ENCODE results near the gene COL15A1. TPM values are rescaled to one million over a fixed set of nuclear protein-coding genes. Genes with fewer than 3 reads are reported as not detected.

The COL15A1 gene
- total and polyA plus RNA-seq, 2 of the 13 experiments (the other 11 are each of a cell fraction or from before 2014, with no cell fraction given), result not detected

GRCh38 chr9:98908897-98909634 is 34.6 kb upstream of the COL15A1 start:
- intact Hi-C loops (cut with micrococcal nuclease; ENCODE audit: unreplicated experiment), result no loop called here
- Histone ChIP-seq H3K4me2 (ENCODE audit: low read depth, low read length) (no peak overlapping the region), H3K79me2 (ENCODE audit: insufficient read depth, low read length) (no peaks in the 10 kb centered on the region), H2AFZ (ENCODE audit: low read length) (no peak overlapping the region), H4K20me1 (ENCODE audit: insufficient read depth, low read length) (no peaks in the 10 kb centered on the region), H3K27me3 (ENCODE audit: control insufficient read depth in 1 of 2, insufficient read depth in 2 of 2, low read length in 2 of 2) (peaks cover 0 to 2% of the 10 kb centered on the region in 2 experiments; a peak in 1 of 5 replicates), H3K4me1 (ENCODE audit: insufficient read depth, low read length) (no peaks in the 10 kb centered on the region), H3K36me3 (replicated peaks in 1 of 2; ENCODE audit: control insufficient read depth in 1 of 2, insufficient read depth in 2 of 2, low read length in 2 of 2) (no peaks in the 10 kb centered on the region), H3K9me3 (ENCODE audit: low read length) (no peaks in the 10 kb centered on the region), H3K27ac (ENCODE audit: extremely low read length, insufficient read depth, low read length) (no peak overlapping the region), H3K4me3 (replicated peaks in 1 of 3; ENCODE audit: insufficient read depth in 1 of 3, low read depth in 2 of 3, low read length in 3 of 3) (no peak overlapping the region), H3K9ac (ENCODE audit: insufficient read depth, low read depth, low read length) (no peak overlapping the region)
- WGBS (ENCODE audit: low lambda C conversion rate), result 14% methylated on average over 3 of the region's 5 CpGs
- ChIA-PET CTCF (ENCODE audit: low intra/inter-chr PET ratio, low total read pairs) (no interaction called here), POLR2A (no interaction called here)
- BruUV-seq (replicated peaks), result no TSS peak
- FAIRE-seq (no peak), ATAC-seq (no peak), DNase-seq (ENCODE audit: low spot score) (no peak)
- in situ Hi-C loops (cut with HindIII; ENCODE audit: extremely low pct_ligation_motif_present, low pct_unique_long_range_greater_than_20kb), result no loop called here
- TF ChIP-seq PCBP2 (optimal IDR thresholded peaks at IDR 0.05; ENCODE audit: low read depth, low read length, poor library complexity, severe bottlenecking) (no peak), ZNF850 (CRISPR knock-in tag; conservative IDR thresholded peaks at IDR 0.05) (no peak), ZBTB42 (CRISPR knock-in tag; IDR thresholded peaks at IDR 0.05) (no peak), ZSCAN9 (CRISPR knock-in tag; IDR thresholded peaks at IDR 0.05; ENCODE audit: borderline replicate concordance) (no peak), RBFOX2 (IDR thresholded peaks at IDR 0.05; ENCODE audit: low read depth, low read length) (no peak), HNF1B (CRISPR knock-in tag; IDR thresholded peaks at IDR 0.05) (no peak), HIC2 (CRISPR knock-in tag; IDR thresholded peaks at IDR 0.05; ENCODE audit: low read depth) (no peak), MLLT10 (CRISPR knock-in tag; IDR thresholded peaks at IDR 0.05) (no peak), NFATC3 (CRISPR knock-in tag; IDR thresholded peaks at IDR 0.05) (no peak), ZNF788 (CRISPR knock-in tag; IDR thresholded peaks at IDR 0.05; ENCODE audit: borderline replicate concordance) (no peak), FOSL2 (CRISPR knock-in tag; IDR thresholded peaks at IDR 0.05) (no peak), SP5 (CRISPR knock-in tag; IDR thresholded peaks at IDR 0.05; ENCODE audit: borderline replicate concordance, low read depth) (no peak)
- TF ChIP-seq, protein P1, sequence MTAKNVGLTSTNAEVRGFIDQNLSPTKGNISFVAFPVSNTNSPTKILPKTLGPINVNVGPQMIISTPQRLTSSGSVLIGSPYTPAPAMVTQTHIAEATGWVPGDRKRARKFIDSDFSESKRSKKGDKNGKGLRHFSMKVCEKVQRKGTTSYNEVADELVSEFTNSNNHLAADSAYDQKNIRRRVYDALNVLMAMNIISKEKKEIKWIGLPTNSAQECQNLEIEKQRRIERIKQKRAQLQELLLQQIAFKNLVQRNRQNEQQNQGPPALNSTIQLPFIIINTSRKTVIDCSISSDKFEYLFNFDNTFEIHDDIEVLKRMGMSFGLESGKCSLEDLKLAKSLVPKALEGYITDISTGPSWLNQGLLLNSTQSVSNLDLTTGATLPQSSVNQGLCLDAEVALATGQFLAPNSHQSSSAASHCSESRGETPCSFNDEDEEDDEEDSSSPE (CRISPR knock-in tag; IDR thresholded peaks at IDR 0.05), result no peak
- TF ChIP-seq, protein P2, sequence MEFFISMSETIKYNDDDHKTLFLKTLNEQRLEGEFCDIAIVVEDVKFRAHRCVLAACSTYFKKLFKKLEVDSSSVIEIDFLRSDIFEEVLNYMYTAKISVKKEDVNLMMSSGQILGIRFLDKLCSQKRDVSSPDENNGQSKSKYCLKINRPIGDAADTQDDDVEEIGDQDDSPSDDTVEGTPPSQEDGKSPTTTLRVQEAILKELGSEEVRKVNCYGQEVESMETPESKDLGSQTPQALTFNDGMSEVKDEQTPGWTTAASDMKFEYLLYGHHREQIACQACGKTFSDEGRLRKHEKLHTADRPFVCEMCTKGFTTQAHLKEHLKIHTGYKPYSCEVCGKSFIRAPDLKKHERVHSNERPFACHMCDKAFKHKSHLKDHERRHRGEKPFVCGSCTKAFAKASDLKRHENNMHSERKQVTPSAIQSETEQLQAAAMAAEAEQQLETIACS (CRISPR knock-in tag; IDR thresholded peaks at IDR 0.05), result no peak
